Colonic mucosa (tissue), 4 donors: Measurements from ENCODE around the gene KLK10. TPM values are rescaled to one million over a fixed set of nuclear protein-coding genes. Genes with fewer than 3 reads are reported as not detected.

ENCODE experiments used
- DNase-seq: peaks from one replicate; pipeline ENCODE4 v3.0.0-alpha.2; 2020
- H3K27ac ChIP-seq: fragments of 200-600 bp; one replicate; pipeline ENCODE4 v1.8.0; 2021
- H3K27me3 ChIP-seq: fragments of 200-600 bp; one replicate; pipeline ENCODE4 v1.8.0; 2021
- H3K36me3 ChIP-seq: fragments of 200-600 bp; one replicate; pipeline ENCODE4 v1.8.0; 2021
- H3K4me1 ChIP-seq: fragments of 200-600 bp; one replicate; pipeline ENCODE4 v1.8.0; 2021; ENCODE audit warnings: mild to moderate bottlenecking
- H3K4me3 ChIP-seq: fragments of 200-600 bp; one replicate; pipeline ENCODE4 v1.8.0; 2021
- H3K9ac ChIP-seq, 2 donors: one replicate each; pipeline ENCODE4 v1.7.0; 2013; ENCODE audit warnings: control low read depth in 2 of 2, low read depth in 2 of 2, low read length in 2 of 2
- H3K9me3 ChIP-seq: fragments of 200-600 bp; one replicate; pipeline ENCODE4 v1.8.0; 2021
- CTCF ChIP-seq: fragments of 200-600 bp; IDR thresholded peaks from one replicate; pipeline ENCODE4 v1.8.0; 2022; ENCODE audit warnings: antibody characterized with exemption, mild to moderate bottlenecking
- intact Hi-C: fragments of 100-400 bp; cut with DNase I; formaldehyde crosslinking; loops from one replicate; pipeline ENCODE4 v1.14.1; 2022
- total RNA-seq, 2 donors: library from RNA; stranded (reverse); fragmentation: NEBNext Ultra II Directional in 1 of 2; extraction: Animal tissue kit (Norgen Biotek cat#: 25700) in 1 of 2; gene quantifications; one replicate each; pipeline ENCODE4 v1.2.1, GENCODE V29; 2021
- donor health status: healthy.
- donor health status: DM: no; HTN: no; CAD: no.
- donor health status: DM: no; HTN: no; CAD: no.

The KLK10 gene
- total RNA-seq, 2 donors from 2014 or later, result 0.40 to 1.1 TPM

- TF ChIP-seq CTCF, result no peak
- intact Hi-C loops, result no loop called here
- no peak for DNase-seq
- H3K36me3 ChIP-seq, result no peaks in the 10 kb centered on the region
- no peak overlapping the region for H3K27ac ChIP-seq
- no peaks in the 10 kb centered on the region for H3K9me3 ChIP-seq
- no peak overlapping the region for H3K4me3 ChIP-seq
- H3K4me1 ChIP-seq, result no peaks in the 10 kb centered on the region
- H3K27me3 ChIP-seq, result peaks cover 4% of the 10 kb centered on the region
- no peak overlapping the region for H3K9ac ChIP-seq
Measured at GRCh38 chr19:51031220-51031879, 11.8 kb upstream of the KLK10 start.

- intact Hi-C loops, result no loop called here
- DNase-seq, result no peak
- no peaks in the 10 kb centered on the region for H3K4me1 ChIP-seq
- H3K9ac ChIP-seq, result no peak overlapping the region
- H3K9me3 ChIP-seq, result no peaks in the 10 kb centered on the region
- H3K27ac ChIP-seq, result no peak overlapping the region
- H3K4me3 ChIP-seq, result no peak overlapping the region
- TF ChIP-seq CTCF, result no peak
- no peaks in the 10 kb centered on the region for H3K36me3 ChIP-seq
- peaks cover 7% of the 10 kb centered on the region for H3K27me3 ChIP-seq
Measured at GRCh38 chr19:51030631-51031030, 11.1 kb upstream of the KLK10 start.

GRCh38 chr19:51029718-51030117 lies 10.2 kb upstream of the KLK10 start:
- TF ChIP-seq CTCF, result no peak
- Histone ChIP-seq H3K9me3 (no peaks in the 10 kb centered on the region), H3K9ac (no peak overlapping the region), H3K27ac (no peak overlapping the region), H3K4me3 (no peak overlapping the region), H3K27me3 (peaks cover 7% of the 10 kb centered on the region), H3K36me3 (no peaks in the 10 kb centered on the region), H3K4me1 (no peaks in the 10 kb centered on the region)
- no peak for DNase-seq
- intact Hi-C loops, result loop anchor here (10.0 kb wide), 1 partner anchor 145 kb away; no protein-coding TSS in a partner anchor

- DNase-seq, result no peak
- H3K9me3 ChIP-seq, result no peaks in the 10 kb centered on the region
- H3K27me3 ChIP-seq, result peaks cover 7% of the 10 kb centered on the region
- intact Hi-C loops, result loop anchor here (10.0 kb wide), 1 partner anchor 147 kb away; no protein-coding TSS in a partner anchor
- H3K9ac ChIP-seq, result no peak overlapping the region
- H3K4me3 ChIP-seq, result no peak overlapping the region
- no peak overlapping the region for H3K27ac ChIP-seq
- TF ChIP-seq CTCF, result no peak
- H3K36me3 ChIP-seq, result no peaks in the 10 kb centered on the region
- no peaks in the 10 kb centered on the region for H3K4me1 ChIP-seq
Measured at GRCh38 chr19:51027873-51028272, 8.4 kb upstream of the KLK10 start.

- no peak overlapping the region for H3K27ac ChIP-seq
- H3K9me3 ChIP-seq, result no peaks in the 10 kb centered on the region
- H3K4me1 ChIP-seq, result no peaks in the 10 kb centered on the region
- H3K36me3 ChIP-seq, result no peaks in the 10 kb centered on the region
- DNase-seq, result no peak
- peaks cover 7% of the 10 kb centered on the region for H3K27me3 ChIP-seq
- no peak for TF ChIP-seq CTCF
- intact Hi-C loops, result loop anchor here (10.0 kb wide), 1 partner anchor 148 kb away; no protein-coding TSS in a partner anchor
- no peak overlapping the region for H3K4me3 ChIP-seq
- no peak overlapping the region for H3K9ac ChIP-seq
Measured at GRCh38 chr19:51027126-51027806, 7.8 kb upstream of the KLK10 start.
